AG10803 (cell line): ENCODE results near the gene GTPBP6.
A peak's percentile ranks its signal among the peaks of the same experiment; 100 is the strongest.

ENCODE experiments used
- DNase-seq: peaks from one replicate; pipeline ENCODE4 v3.0.0; 2010; ENCODE audit warnings: low read depth
- H3K4me3 ChIP-seq: 2 replicates; pipeline ENCODE4 v1.5.1; 2011; ENCODE audit warnings: mild to moderate bottlenecking, low read length, control low read depth
- CTCF ChIP-seq: conservative IDR thresholded peaks from 2 replicates; pipeline ENCODE4 v1.5.1; 2011; ENCODE audit warnings: mild to moderate bottlenecking, low read length, control low read depth, inconsistent platforms

The GTPBP6 gene

GRCh38 chrX:318739-319578 is at the start of gene GTPBP6:
Gene GTPBP6 (minus strand): TSS chrX:318796. CDS start chrX:318787, 9 bp downstream.
- TF ChIP-seq CTCF, result peak; percentile 23
- H3K4me3 ChIP-seq, result peak within 1 kb of the TSS; percentile 90
- peak; percentile 100 for DNase-seq

GRCh38 chrX:367866-368265 is 49.3 kb upstream of the GTPBP6 start:
- no peak overlapping the region for H3K4me3 ChIP-seq
- no peak for DNase-seq
- TF ChIP-seq CTCF, result no peak

- no peak for TF ChIP-seq CTCF
- H3K4me3 ChIP-seq, result no peak overlapping the region
- DNase-seq, result no peak
These were observed 48.8 kb upstream of the GTPBP6 start for GRCh38 chrX:367349-367748.

DNA sequence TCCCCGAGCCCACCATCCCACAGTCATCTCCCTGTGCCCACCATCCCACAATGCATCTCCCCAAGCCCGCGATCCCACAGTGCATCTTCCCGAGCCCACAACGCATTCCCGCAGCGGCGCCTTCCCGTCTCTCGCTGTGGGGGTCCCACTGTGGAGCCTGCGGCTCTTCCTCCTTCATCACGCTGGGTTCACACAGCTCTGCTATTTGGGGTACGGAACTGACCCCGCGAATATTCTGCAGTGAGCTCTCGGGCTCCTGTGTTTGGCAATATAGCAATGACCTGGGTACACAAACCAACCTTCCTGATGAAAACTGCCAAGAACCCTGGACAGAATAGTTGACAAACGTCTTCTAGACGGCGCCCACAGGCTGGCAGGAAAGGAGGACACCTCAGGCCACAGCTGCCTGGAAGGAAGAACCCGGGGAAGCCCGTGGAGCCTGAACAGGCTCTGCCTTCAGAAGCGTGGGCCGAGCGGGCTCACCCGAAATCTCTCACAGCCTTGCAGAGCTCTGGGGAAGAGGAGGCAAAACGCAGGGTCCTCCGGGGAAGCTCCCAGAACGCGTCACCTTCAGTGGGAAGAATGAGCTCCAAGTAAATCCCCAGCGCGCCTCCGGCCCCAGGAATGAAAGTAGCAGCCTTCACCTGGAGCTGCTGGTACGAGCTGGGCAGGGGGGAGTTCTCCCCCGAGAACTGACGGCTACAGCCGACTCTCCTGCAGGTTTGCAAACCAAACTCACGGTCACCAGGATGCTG is 45.2 kb upstream of the GTPBP6 start:
- DNase-seq, result no peak
- H3K4me3 ChIP-seq, result no peak overlapping the region
- TF ChIP-seq CTCF, result no peak

GRCh38 chrX:362937-363620 is 44.5 kb upstream of the GTPBP6 start:
- no peak for TF ChIP-seq CTCF
- H3K4me3 ChIP-seq, result no peak overlapping the region
- no peak for DNase-seq

- DNase-seq, result no peak
- no peak for TF ChIP-seq CTCF
- no peak overlapping the region for H3K4me3 ChIP-seq
These were observed 43.8 kb upstream of the GTPBP6 start for GRCh38 chrX:362351-362750.
